Activated CD8-positive, alpha-beta memory T cell treated with anti-CD3 and anti-CD28 coated beads for 48 hours (primary cell): ENCODE data around the gene AP1M2.
A peak's percentile ranks its signal among the peaks of the same experiment; 100 is the strongest.

Experiments
- DNase-seq, 3 experiments: peaks; one replicate each; pipeline ENCODE4 v3.0.0-alpha.2; 2020; ENCODE audit warnings: low read depth in 2 of 3, low spot score in 2 of 3

The AP1M2 gene

GRCh38 chr19:10587022-10587838 is at the start of gene AP1M2:
TSS of gene AP1M2 (minus strand) at chr19:10587312. CDS start at chr19:10587231, 81 bp downstream.
- DNase-seq = no peak

- no peak for DNase-seq
These were observed 49.3 kb upstream of the AP1M2 start for GRCh38 chr19:10636304-10636972.

GRCh38 chr19:10634963-10635362 is 47.9 kb upstream of the AP1M2 start:
- DNase-seq = no peak

- no peak for DNase-seq
These were observed 47.3 kb upstream of the AP1M2 start for GRCh38 chr19:10634430-10634829.

GRCh38 chr19:10631874-10632273 is 44.8 kb upstream of the AP1M2 start:
- no peak for DNase-seq

- DNase-seq = no peak
These were observed 38.6 kb upstream of the AP1M2 start for GRCh38 chr19:10625762-10626138.

GRCh38 chr19:10625003-10625761 is 38.1 kb upstream of the AP1M2 start, which contains the start of gene SLC44A2:
TSS of gene SLC44A2 (plus strand) at chr19:10625553. CDS start at chr19:10625634, 81 bp downstream.
- DNase-seq = no peak

- DNase-seq = no peak
These were observed 37.5 kb upstream of the AP1M2 start for GRCh38 chr19:10624585-10624984.

GRCh38 chr19:10621966-10622365 is 34.9 kb upstream of the AP1M2 start:
- no peak for DNase-seq

GRCh38 chr19:10620786-10621185 is 33.7 kb upstream of the AP1M2 start:
- no peak for DNase-seq

- no peak for DNase-seq
These were observed 31.7 kb upstream of the AP1M2 start for GRCh38 chr19:10618846-10619245.

- no peak for DNase-seq
These were observed 30.5 kb upstream of the AP1M2 start for GRCh38 chr19:10617409-10618121.

- DNase-seq = no peak
These were observed 28.4 kb upstream of the AP1M2 start for GRCh38 chr19:10615429-10616023.

GRCh38 chr19:10612499-10613119 is 25.5 kb upstream of the AP1M2 start:
- DNase-seq = no peak

GRCh38 chr19:10611907-10612306 is 24.8 kb upstream of the AP1M2 start:
- DNase-seq = no peak

- DNase-seq = no peak
These were observed 17.4 kb upstream of the AP1M2 start for GRCh38 chr19:10604460-10604980.

GRCh38 chr19:10603873-10604459 is 16.9 kb upstream of the AP1M2 start:
- DNase-seq = no peak

- peak; percentile 31 to 56 (median 32) for DNase-seq
These were observed 16.2 kb upstream of the AP1M2 start for GRCh38 chr19:10603084-10603872.
